ENCODE results near the gene ABHD3.
"Not testable (repeated sequence)": the region's sequence is repeated elsewhere in the genome, so short reads cannot be mapped to it uniquely, and the experiment has no call there.

- TF ChIP-seq, protein P1, sequence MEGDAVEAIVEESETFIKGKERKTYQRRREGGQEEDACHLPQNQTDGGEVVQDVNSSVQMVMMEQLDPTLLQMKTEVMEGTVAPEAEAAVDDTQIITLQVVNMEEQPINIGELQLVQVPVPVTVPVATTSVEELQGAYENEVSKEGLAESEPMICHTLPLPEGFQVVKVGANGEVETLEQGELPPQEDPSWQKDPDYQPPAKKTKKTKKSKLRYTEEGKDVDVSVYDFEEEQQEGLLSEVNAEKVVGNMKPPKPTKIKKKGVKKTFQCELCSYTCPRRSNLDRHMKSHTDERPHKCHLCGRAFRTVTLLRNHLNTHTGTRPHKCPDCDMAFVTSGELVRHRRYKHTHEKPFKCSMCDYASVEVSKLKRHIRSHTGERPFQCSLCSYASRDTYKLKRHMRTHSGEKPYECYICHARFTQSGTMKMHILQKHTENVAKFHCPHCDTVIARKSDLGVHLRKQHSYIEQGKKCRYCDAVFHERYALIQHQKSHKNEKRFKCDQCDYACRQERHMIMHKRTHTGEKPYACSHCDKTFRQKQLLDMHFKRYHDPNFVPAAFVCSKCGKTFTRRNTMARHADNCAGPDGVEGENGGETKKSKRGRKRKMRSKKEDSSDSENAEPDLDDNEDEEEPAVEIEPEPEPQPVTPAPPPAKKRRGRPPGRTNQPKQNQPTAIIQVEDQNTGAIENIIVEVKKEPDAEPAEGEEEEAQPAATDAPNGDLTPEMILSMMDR (conservative IDR thresholded peaks at IDR 0.05; ENCODE audit: low read depth, low read length): not testable (repeated sequence)
- not testable (repeated sequence) for TF ChIP-seq EZH2 (IDR thresholded peaks at IDR 0.05; ENCODE audit: borderline replicate concordance, low read depth, low read length, poor library complexity, severe bottlenecking)
These were observed 93.0 kb downstream of the ABHD3 start for GRCh38 chr18:21611401-21612124.

All from A673 (cell line).